Astrocyte of the spinal cord (primary cell): ENCODE data around the gene GAS2L2.

Source experiments
- DNase-seq: peaks from one replicate; pipeline ENCODE4 v3.0.0; 2011; ENCODE audit warnings: low read depth, low spot score
- H3K4me3 ChIP-seq: 2 replicates; pipeline ENCODE4 v1.5.1; 2011; ENCODE audit warnings: low read depth, mild to moderate bottlenecking, low read length, moderate library complexity
- in situ Hi-C: cut with HindIII; loops from 2 replicates; pipeline ENCODE4 v1.10.0; 2017; ENCODE audit warnings: low sequenced_read_pairs
- TF ChIP-seq, protein P1 (sequence below): IDR thresholded peaks from 2 replicates; pipeline ENCODE4 v1.5.1; 2012; ENCODE audit warnings: low read depth, mild to moderate bottlenecking, low read length, inconsistent platforms

Gene GAS2L2

DNA sequence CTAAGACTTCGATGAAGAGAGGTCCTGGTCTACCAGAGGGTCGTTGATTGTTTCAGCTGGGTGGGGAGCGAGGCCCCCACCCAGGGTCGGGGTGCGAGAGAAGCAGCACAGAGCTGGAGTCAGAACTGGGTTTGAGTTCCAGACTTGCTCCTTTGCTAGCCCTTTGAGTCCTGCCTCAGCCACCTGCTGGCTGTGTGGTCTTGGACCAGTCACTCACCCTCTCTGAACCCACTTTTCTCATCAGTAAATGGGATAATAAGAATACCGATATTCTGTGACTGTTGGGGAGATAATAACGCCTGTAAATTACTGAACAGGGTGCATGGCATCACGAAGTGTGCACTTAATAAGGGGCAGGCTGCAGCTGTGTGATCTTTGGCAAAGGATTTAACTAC is 42.8 kb upstream of the GAS2L2 start:
- no peak overlapping the region for H3K4me3 ChIP-seq
- in situ Hi-C loops = no loop called here
- no peak for DNase-seq
- TF ChIP-seq, protein P1, sequence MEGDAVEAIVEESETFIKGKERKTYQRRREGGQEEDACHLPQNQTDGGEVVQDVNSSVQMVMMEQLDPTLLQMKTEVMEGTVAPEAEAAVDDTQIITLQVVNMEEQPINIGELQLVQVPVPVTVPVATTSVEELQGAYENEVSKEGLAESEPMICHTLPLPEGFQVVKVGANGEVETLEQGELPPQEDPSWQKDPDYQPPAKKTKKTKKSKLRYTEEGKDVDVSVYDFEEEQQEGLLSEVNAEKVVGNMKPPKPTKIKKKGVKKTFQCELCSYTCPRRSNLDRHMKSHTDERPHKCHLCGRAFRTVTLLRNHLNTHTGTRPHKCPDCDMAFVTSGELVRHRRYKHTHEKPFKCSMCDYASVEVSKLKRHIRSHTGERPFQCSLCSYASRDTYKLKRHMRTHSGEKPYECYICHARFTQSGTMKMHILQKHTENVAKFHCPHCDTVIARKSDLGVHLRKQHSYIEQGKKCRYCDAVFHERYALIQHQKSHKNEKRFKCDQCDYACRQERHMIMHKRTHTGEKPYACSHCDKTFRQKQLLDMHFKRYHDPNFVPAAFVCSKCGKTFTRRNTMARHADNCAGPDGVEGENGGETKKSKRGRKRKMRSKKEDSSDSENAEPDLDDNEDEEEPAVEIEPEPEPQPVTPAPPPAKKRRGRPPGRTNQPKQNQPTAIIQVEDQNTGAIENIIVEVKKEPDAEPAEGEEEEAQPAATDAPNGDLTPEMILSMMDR = no peak

DNA sequence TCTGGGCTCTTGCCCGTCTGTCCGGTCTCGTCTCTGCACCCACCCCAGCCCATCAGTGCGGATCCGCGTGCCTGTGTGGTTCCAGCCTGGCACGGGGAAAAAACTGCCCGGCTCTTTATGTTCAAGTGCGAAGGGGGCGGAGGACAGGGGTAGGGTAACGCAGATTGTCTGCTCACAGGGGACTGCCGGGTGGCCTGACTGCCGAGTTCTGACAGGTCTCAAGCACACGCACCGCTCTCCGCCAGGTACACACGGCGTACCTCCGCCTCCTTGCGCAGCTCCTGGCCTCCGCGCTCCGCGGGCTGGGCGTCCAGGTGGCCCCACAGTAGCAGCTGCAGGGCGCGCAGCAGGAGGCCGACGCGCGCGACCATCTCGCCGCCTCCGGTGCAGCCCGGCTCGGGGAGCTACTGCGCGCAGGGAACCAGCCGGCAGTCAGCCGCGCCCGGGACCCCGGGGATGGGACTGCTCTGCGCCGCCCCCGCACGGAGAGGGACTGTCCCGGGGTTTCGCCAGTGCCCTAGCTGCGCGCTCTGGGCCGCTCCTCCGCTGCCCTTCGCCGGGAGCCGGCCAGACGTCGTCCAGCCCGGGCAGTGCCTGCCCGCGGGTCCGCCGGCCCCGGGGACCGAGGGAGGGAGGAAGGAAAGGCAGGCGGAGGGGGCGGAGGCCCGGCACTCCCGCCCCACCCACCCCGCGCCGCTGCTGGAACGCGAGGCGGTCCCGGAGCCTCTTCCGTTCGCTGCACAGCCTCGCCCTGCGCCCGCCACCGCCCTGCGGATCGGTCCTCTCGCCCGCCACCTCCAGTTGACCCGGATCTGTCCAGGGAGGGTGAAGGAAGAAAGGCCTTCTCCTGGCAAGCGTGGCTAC is 42.2 kb upstream of the GAS2L2 start, which contains the start of gene MMP28:
Gene MMP28, minus strand, starts transcription at position 635 of the 864 bp plus-strand sequence. Its CDS starts 264 bp downstream, at position 371.
- TF ChIP-seq, protein P1 = no peak
- DNase-seq = no peak
- in situ Hi-C loops = no loop called here
- H3K4me3 ChIP-seq = peak within 1 kb of the TSS; percentile 27

DNA sequence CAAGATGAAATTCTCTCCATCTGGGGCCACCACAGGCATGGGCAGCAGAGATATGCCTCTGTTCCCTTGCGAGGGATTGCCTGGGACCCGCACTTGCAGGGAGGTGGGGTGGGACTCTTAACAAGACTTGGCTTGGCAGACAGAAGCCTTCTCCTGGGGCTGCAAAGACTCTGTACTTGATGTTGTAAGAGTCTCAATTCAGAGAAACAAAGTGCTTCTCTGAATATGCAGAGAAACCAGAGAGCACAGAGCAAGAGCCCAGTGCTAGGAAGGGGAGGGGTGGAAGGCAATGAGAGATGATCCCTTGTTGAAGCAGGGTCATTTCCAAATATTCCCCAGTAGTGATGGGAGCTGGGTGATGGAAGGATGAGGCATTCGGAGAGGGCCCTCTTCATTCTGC is 40.2 kb upstream of the GAS2L2 start:
- TF ChIP-seq, protein P1 = no peak
- DNase-seq = no peak
- in situ Hi-C loops = no loop called here
- H3K4me3 ChIP-seq = no peak overlapping the region

DNA sequence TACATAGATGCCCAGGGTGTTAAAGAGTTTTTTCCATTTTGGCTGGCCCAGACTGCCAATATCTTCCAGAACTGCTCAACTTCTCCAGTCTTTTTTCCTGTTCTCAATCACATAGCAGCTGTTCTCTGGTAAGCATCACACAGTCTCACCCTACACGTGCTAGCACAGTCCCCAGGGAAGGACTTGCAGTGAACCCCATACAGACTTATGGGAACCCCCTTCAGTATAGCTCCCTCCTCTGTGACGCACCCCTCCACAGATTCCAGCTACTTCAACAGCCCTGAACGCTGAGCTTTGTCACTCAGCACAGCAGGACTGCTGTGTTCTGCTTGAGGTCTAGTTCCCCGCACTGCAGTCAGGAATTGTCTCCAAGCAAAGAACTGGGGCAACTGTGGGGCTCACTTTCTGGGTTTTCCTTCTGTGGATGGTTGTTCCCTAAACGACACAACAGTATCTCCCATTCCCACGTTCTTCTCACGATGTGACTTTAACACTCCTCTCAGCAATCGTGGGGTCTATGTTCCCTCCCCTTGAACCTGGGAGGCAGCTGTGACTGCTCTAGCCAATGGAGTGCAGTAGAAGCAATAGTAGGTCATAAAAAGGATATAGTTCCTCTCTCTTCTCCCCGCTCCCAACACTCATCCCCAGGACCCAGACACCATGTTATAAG is 38.8 kb upstream of the GAS2L2 start:
- DNase-seq = no peak
- in situ Hi-C loops = no loop called here
- TF ChIP-seq, protein P1 = no peak
- no peak overlapping the region for H3K4me3 ChIP-seq

DNA sequence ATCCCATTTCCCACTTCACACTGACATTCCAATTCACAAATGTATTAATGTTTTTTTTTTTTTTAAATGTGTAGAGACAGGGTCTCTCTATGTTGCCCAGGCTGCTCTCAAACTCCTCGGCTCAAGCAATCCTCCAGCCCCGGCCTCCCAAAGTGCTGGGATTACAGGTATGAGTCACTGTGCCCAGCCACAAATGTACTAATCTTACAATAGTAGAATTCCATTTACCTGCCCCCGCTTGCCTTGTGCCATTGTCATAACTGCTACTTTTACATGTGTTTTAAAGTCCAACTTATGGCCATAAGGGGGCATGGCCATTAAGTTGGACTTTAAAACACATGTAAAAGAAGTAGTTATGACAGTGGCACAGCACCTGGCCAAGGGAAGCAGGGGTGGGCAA is 37.8 kb upstream of the GAS2L2 start:
- no peak for DNase-seq
- H3K4me3 ChIP-seq = no peak overlapping the region
- TF ChIP-seq, protein P1 = no peak
- in situ Hi-C loops = no loop called here

DNA sequence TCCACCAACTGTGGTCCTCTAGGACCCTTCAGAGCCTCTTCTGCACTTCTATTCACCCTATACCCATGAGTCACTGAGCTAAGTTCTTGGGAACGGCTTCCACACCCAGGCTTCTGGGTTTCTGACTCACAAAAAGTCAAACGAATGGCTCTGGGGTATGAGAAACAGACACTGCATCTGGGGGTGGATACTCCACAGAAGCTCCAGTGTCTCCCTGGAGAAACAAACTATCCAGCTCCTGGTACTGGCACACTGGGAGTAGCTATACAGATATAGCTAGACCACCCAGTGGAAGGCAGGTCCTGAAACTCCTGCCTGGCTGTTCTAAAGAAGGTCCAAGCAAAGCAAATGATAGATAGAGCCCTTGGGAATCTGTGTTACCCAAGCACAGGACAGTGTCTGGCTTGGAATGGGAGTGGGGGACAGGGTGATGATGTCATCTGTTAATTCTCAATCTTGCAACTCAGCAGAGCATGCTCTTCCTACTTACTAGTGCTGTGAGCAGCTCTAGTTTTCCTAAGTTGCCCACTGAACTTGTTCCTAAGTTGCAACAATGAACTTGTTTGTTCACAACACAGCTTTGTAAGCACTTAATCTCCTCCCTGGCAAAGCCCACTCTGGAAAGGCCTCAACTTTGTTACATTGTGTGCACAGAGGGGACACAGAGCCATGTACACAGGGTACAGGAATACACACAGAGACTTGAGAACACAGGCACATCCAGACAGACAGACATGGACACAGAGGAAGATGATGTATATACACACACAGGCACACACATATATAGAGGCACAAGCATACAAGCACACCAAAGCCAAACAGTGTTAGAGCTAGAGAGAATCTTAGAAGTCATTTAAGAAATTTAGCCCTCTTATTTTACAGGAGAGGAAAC is 35.7 kb upstream of the GAS2L2 start:
- in situ Hi-C loops = no loop called here
- TF ChIP-seq, protein P1 = no peak
- H3K4me3 ChIP-seq = no peak overlapping the region
- peak; percentile 89 for DNase-seq
